Body of pancreas (tissue), 4 donors: Measurements from ENCODE around the gene OR4K1.

Experiments used
- POLR2A ChIP-seq, 3 donors: fragments of 450-650 bp; IDR thresholded peaks; one replicate each; pipeline ENCODE4 v1.6.1; 2016; ENCODE audit warnings: antibody characterized with exemption in 3 of 3, mild to moderate bottlenecking in 2 of 3
- TF ChIP-seq, protein P1 (sequence below), 7 experiments: fragments of 450-650 bp in 4 of 7; fragments of 200-600 bp in 3 of 7; sonication (generic) in 3 of 7; IDR thresholded peaks; one replicate each; pipeline ENCODE4 v1.5.1; 2016 to 2019; ENCODE audit warnings: antibody characterized with exemption in 7 of 7

DNA sequence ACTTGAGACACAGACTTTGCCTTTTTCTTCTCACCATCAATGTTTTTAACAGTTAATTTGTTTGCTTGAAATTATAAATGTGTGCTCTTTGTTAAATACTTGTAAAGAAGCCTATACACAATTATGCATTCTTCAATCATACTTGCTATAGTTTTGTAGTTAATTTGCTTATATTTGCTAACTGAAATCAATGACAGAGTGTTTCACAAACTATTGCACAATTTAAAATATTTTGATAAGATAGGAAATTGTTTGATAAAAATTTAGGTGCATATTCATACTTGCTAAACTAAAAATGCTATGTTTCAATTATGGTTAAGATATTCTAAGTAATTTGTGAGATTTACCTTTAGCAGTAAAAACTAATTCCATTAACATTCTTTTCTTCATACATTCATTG is 24.1 kb upstream of the OR4K1 start:
- no peak for TF ChIP-seq POLR2A (IDR thresholded peaks at IDR 0.05)
- TF ChIP-seq, protein P1, sequence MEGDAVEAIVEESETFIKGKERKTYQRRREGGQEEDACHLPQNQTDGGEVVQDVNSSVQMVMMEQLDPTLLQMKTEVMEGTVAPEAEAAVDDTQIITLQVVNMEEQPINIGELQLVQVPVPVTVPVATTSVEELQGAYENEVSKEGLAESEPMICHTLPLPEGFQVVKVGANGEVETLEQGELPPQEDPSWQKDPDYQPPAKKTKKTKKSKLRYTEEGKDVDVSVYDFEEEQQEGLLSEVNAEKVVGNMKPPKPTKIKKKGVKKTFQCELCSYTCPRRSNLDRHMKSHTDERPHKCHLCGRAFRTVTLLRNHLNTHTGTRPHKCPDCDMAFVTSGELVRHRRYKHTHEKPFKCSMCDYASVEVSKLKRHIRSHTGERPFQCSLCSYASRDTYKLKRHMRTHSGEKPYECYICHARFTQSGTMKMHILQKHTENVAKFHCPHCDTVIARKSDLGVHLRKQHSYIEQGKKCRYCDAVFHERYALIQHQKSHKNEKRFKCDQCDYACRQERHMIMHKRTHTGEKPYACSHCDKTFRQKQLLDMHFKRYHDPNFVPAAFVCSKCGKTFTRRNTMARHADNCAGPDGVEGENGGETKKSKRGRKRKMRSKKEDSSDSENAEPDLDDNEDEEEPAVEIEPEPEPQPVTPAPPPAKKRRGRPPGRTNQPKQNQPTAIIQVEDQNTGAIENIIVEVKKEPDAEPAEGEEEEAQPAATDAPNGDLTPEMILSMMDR (IDR thresholded peaks at IDR 0.05) = no peak
